ENCODE results near the gene CCDC9B. TPM values are rescaled to one million over a fixed set of nuclear protein-coding genes. Genes with fewer than 3 reads are reported as not detected.
A peak's percentile ranks its signal among the peaks of the same experiment; 100 is the strongest.

CCDC9B gene
- total and polyA plus RNA-seq, 4 donors = 1.8 to 7.5 (median 4.4) TPM

DNA sequence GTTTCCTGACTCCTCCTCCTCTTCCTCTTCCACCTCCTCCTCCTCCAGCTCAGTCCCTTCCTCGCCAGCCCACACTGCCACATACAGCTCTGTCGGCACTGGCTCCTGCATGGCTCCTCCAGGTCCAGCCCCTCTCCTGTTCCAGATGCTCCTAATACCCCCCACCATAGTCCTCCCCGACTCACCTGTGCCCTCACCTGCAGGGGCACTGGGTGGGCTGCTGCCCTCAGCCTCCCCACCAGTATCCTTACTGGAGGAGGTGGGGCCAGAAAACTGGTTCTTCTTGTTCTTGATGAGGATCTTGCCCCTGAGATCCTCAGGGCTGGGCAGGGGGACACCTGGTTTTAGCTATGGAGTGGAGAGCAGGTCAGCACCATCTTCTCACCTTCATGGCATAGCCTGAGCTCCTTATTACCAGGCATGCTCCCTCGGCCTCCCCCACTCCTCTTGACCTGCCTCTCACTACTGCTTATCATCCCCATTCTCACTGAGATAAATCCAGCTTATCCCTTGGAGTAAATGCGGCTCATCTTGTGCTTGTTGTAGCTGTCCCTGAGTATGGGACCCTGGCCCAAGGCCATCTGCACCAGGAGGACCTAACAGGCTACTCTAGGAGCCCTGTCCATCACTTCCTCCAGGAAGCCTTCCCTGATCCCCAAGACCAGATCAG is 44.0 kb downstream of the CCDC9B start:
- H3K9me3 ChIP-seq (ENCODE audit: control insufficient read depth, insufficient read depth, low read length) = no peaks in the 10 kb centered on the region
- no peak for DNase-seq (ENCODE audit: low read depth in 4 of 6, low spot score in 6 of 6)
- H3K36me3 ChIP-seq (ENCODE audit: control insufficient read depth, insufficient read depth, low read length) = no peaks in the 10 kb centered on the region
- 84% methylated on average over 4 of the region's 5 CpGs for WGBS (ENCODE audit: insufficient coverage)
- H3K27ac ChIP-seq (ENCODE audit: low read depth, low read length) = no peak overlapping the region
- H3K4me3 ChIP-seq (ENCODE audit: low read depth, low read length) = no peak overlapping the region
- peaks cover 3% of the 10 kb centered on the region for H3K27me3 ChIP-seq (ENCODE audit: control insufficient read depth, insufficient read depth, low read length)
- H3K4me1 ChIP-seq (ENCODE audit: control insufficient read depth, insufficient read depth, low read length) = peaks cover 40% of the 10 kb centered on the region

DNA sequence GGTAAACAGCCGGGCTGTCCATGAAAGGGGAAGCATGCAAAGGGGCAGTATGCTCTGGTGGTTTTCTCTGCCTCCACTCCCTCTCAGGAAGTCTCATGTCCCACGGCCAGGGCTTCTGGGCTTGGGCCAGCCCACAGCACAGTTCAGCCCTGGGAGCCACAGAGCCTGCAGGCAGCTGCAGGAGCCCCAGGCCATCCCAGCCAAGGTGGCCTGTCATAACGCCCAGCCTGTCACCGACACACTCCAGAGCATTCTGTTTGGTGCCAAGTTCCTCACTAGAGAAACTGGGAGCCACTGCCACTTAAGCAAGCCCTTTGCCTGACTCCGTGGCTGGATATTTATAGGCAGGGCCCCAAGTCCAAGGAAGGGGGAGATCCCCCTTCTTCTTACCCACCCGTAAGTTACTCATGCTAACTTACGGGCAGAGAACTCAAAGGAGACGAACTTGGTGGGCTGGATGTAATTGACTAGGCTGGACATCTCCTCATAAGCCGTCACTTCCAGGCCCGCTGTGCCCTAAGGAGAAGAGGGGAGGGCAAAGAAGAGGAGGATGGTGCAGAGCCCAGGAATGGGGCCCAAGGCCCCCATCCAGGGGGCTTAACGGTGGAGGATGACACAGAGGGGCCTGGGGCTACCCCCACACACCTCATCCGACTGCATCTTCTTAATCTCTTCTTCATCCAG is 44.7 kb downstream of the CCDC9B start:
- 34% methylated on average over 6 of the region's 12 CpGs for WGBS (ENCODE audit: insufficient coverage)
- no peak for DNase-seq (ENCODE audit: low read depth in 4 of 6, low spot score in 6 of 6)

GRCh38 chr15:40295297-40295696 is 45.4 kb downstream of the CCDC9B start:
- WGBS (ENCODE audit: insufficient coverage) = 88% methylated on average over 1 of the region's 1 CpG
- DNase-seq (ENCODE audit: low read depth in 4 of 6, low spot score in 6 of 6) = no peak
- H3K4me3 ChIP-seq (ENCODE audit: low read depth, low read length) = no peak overlapping the region
- peaks cover 54% of the 10 kb centered on the region for H3K4me1 ChIP-seq (ENCODE audit: control insufficient read depth, insufficient read depth, low read length)
- no peaks in the 10 kb centered on the region for H3K36me3 ChIP-seq (ENCODE audit: control insufficient read depth, insufficient read depth, low read length)
- H3K27me3 ChIP-seq (ENCODE audit: control insufficient read depth, insufficient read depth, low read length) = peaks cover 9% of the 10 kb centered on the region
- H3K27ac ChIP-seq (ENCODE audit: low read depth, low read length) = no peak overlapping the region
- H3K9me3 ChIP-seq (ENCODE audit: control insufficient read depth, insufficient read depth, low read length) = no peaks in the 10 kb centered on the region

More for the DNA sequence above, 44.7 kb downstream of the CCDC9B start:
- Histone ChIP-seq H3K27me3 (ENCODE audit: control insufficient read depth, insufficient read depth, low read length) (peaks cover 6% of the 10 kb centered on the region), H3K4me1 (ENCODE audit: control insufficient read depth, insufficient read depth, low read length) (peaks cover 47% of the 10 kb centered on the region), H3K9me3 (ENCODE audit: control insufficient read depth, insufficient read depth, low read length) (no peaks in the 10 kb centered on the region), H3K36me3 (ENCODE audit: control insufficient read depth, insufficient read depth, low read length) (no peaks in the 10 kb centered on the region), H3K27ac (ENCODE audit: low read depth, low read length) (no peak overlapping the region), H3K4me3 (ENCODE audit: low read depth, low read length) (no peak overlapping the region)

DNA sequence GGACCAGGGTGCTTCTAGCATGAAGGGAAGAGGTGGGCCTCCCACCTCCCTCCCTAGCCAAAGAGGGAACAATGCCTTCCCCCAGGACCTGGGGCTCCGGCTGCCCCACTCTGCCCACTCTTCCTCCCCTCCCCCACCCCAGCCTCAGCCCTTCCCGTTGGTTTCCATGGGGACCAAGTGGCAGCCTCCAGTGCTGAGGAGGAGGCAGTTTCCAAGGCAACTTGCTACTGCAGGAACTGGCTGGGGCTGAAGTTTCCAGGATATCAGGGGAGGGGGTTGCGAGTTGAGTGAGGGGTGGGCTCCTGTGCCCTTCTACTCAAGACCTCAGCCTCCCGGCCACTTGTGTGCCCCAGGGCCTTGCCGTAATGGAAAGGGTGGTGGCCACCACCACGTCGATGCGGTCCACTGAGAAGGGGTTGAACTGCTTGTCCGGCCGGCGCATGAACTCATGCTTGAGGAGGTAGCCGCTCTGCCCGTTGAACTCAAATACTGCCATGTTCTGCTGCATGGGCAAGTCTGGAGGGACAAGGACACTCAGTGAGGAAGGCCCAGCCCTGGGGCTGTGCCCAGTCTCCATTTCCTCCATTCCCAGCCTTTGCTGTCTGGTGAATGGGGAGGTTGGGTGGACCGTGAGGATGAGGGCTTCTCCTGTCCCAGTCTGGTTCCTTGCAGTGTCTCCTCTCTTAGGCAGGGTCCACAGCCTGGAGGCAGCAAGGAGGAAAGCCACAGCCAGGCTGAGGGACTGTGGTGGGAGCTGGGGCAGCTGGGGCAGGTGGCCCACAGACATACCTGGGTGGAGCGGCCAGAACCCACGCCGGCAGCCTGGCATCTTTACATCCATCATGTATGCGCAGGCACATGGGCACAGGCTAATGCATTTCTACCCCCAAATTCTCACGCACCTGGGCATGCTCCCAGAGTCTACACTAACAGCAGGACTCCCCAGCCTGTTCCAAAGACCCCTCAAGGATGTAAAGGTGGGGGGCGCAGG is 46.5 kb downstream of the CCDC9B start:
- Histone ChIP-seq H3K27ac (ENCODE audit: low read depth, low read length) (no peak overlapping the region), H3K4me3 (ENCODE audit: low read depth, low read length) (no peak overlapping the region), H3K36me3 (ENCODE audit: control insufficient read depth, insufficient read depth, low read length) (no peaks in the 10 kb centered on the region), H3K27me3 (ENCODE audit: control insufficient read depth, insufficient read depth, low read length) (peaks cover 11% of the 10 kb centered on the region), H3K9me3 (ENCODE audit: control insufficient read depth, insufficient read depth, low read length) (no peaks in the 10 kb centered on the region), H3K4me1 (ENCODE audit: control insufficient read depth, insufficient read depth, low read length) (peaks cover 57% of the 10 kb centered on the region)
- 47% methylated on average over 12 of the region's 20 CpGs for WGBS (ENCODE audit: insufficient coverage)
- DNase-seq (ENCODE audit: low read depth in 4 of 6, low spot score in 6 of 6) = peak in 2 of 6 donors; percentile 83 to 88

DNA sequence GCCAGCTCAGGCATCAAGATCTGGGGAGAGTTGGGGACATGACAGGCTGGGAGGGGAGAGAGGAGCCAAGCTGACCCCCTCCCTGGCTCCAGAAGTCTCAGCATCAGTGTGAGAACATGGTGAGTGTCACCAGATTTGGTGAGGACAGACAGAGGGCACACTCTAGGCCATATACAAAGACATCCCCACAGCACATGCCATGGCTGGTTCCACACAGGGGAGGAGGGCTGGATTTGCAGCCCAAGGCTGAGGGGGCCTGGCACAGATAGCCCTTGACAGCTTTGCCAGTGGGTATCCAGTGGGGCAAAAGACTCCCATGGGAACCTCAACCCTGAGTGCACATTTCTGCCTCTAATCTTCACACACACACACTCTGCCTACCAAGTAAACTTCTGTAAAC is 47.7 kb downstream of the CCDC9B start:
- Histone ChIP-seq H3K4me3 (ENCODE audit: low read depth, low read length) (no peak overlapping the region), H3K36me3 (ENCODE audit: control insufficient read depth, insufficient read depth, low read length) (peaks cover 9% of the 10 kb centered on the region), H3K4me1 (ENCODE audit: control insufficient read depth, insufficient read depth, low read length) (peaks cover 57% of the 10 kb centered on the region), H3K27me3 (ENCODE audit: control insufficient read depth, insufficient read depth, low read length) (peaks cover 11% of the 10 kb centered on the region), H3K27ac (ENCODE audit: low read depth, low read length) (no peak overlapping the region), H3K9me3 (ENCODE audit: control insufficient read depth, insufficient read depth, low read length) (no peaks in the 10 kb centered on the region)
- no peak for DNase-seq (ENCODE audit: low read depth in 4 of 6, low spot score in 6 of 6)

DNA sequence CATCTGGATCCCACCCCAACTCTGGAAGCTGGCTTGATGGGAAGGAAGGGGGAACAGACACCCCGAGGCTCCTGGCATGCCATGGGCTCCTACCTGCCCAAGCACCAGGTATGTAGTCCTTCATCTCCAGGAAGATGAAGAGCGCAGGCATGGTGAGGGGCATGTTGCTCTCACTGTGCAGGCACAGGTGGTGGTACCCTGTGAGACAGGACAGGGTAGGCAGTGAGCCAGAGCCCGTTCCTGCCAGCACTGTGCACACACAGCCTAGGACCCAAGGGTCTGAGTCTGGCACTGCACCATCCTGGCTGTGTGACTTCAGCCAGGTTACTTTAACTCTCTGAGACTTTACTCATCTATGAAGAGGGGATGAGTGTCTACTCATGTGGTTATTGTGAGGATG is 48.5 kb downstream of the CCDC9B start:
- peaks cover 11% of the 10 kb centered on the region for H3K27me3 ChIP-seq (ENCODE audit: control insufficient read depth, insufficient read depth, low read length)
- H3K36me3 ChIP-seq (ENCODE audit: control insufficient read depth, insufficient read depth, low read length) = peaks cover 10% of the 10 kb centered on the region
- H3K4me1 ChIP-seq (ENCODE audit: control insufficient read depth, insufficient read depth, low read length) = peaks cover 57% of the 10 kb centered on the region
- 92% methylated on average over 2 of the region's 3 CpGs for WGBS (ENCODE audit: insufficient coverage)
- H3K4me3 ChIP-seq (ENCODE audit: low read depth, low read length) = no peak overlapping the region
- H3K9me3 ChIP-seq (ENCODE audit: control insufficient read depth, insufficient read depth, low read length) = no peaks in the 10 kb centered on the region
- no peak for DNase-seq (ENCODE audit: low read depth in 4 of 6, low spot score in 6 of 6)
- H3K27ac ChIP-seq (ENCODE audit: low read depth, low read length) = no peak overlapping the region

GRCh38 chr15:40290918-40291574 is 49.7 kb downstream of the CCDC9B start:
- Histone ChIP-seq H3K4me1 (ENCODE audit: control insufficient read depth, insufficient read depth, low read length) (peaks cover 58% of the 10 kb centered on the region), H3K4me3 (ENCODE audit: low read depth, low read length) (peak overlapping the region; percentile 7), H3K36me3 (ENCODE audit: control insufficient read depth, insufficient read depth, low read length) (peaks cover 12% of the 10 kb centered on the region), H3K27ac (ENCODE audit: low read depth, low read length) (no peak overlapping the region), H3K9me3 (ENCODE audit: control insufficient read depth, insufficient read depth, low read length) (no peaks in the 10 kb centered on the region), H3K27me3 (ENCODE audit: control insufficient read depth, insufficient read depth, low read length) (peaks cover 17% of the 10 kb centered on the region)
- DNase-seq (ENCODE audit: low read depth in 4 of 6, low spot score in 6 of 6) = peak in 2 of 6 donors; percentile 76 to 83
- 3% methylated on average over 67 of the region's 68 CpGs for WGBS (ENCODE audit: insufficient coverage)

GRCh38 chr15:40290545-40290917 is 50.2 kb downstream of the CCDC9B start:
- Histone ChIP-seq H3K4me1 (ENCODE audit: control insufficient read depth, insufficient read depth, low read length) (peaks cover 58% of the 10 kb centered on the region), H3K4me3 (ENCODE audit: low read depth, low read length) (no peak overlapping the region), H3K27me3 (ENCODE audit: control insufficient read depth, insufficient read depth, low read length) (peaks cover 17% of the 10 kb centered on the region)

GRCh38 chr15:40289140-40289775 is 51.5 kb downstream of the CCDC9B start:
- peaks cover 52% of the 10 kb centered on the region for H3K4me1 ChIP-seq (ENCODE audit: control insufficient read depth, insufficient read depth, low read length)
- no peak for DNase-seq (ENCODE audit: low read depth in 4 of 6, low spot score in 6 of 6)
- H3K27me3 ChIP-seq (ENCODE audit: control insufficient read depth, insufficient read depth, low read length) = peaks cover 24% of the 10 kb centered on the region
- no peaks in the 10 kb centered on the region for H3K9me3 ChIP-seq (ENCODE audit: control insufficient read depth, insufficient read depth, low read length)
- 93% methylated on average over 6 of the region's 6 CpGs for WGBS (ENCODE audit: insufficient coverage)
- peaks cover 13% of the 10 kb centered on the region for H3K36me3 ChIP-seq (ENCODE audit: control insufficient read depth, insufficient read depth, low read length)
- H3K4me3 ChIP-seq (ENCODE audit: low read depth, low read length) = no peak overlapping the region
- H3K27ac ChIP-seq (ENCODE audit: low read depth, low read length) = no peak overlapping the region

More at GRCh38 chr15:40290545-40290917, 50.2 kb downstream of the CCDC9B start:
- 15% methylated on average over 10 of the region's 12 CpGs for WGBS (ENCODE audit: insufficient coverage)
- H3K9me3 ChIP-seq (ENCODE audit: control insufficient read depth, insufficient read depth, low read length) = no peaks in the 10 kb centered on the region
- peak in 2 of 6 donors; percentile 56 to 67 for DNase-seq (ENCODE audit: low read depth in 4 of 6, low spot score in 6 of 6)
- no peak overlapping the region for H3K27ac ChIP-seq (ENCODE audit: low read depth, low read length)
- peaks cover 13% of the 10 kb centered on the region for H3K36me3 ChIP-seq (ENCODE audit: control insufficient read depth, insufficient read depth, low read length)

All from spinal cord (tissue), 10 donors.